Gastroesophageal sphincter (tissue), 4 donors: Measurements from ENCODE around the gene NHEJ1. TPM values are rescaled to one million over a fixed set of nuclear protein-coding genes. Genes with fewer than 3 reads are reported as not detected.

Source experiments
- ATAC-seq: fragments of 150-250 bp; one replicate; pipeline ENCODE4 v1.9.1; 2016; ENCODE audit warnings: mild to moderate bottlenecking, moderate library complexity
- H3K27ac ChIP-seq, 4 donors: fragments of 200-600 bp; sonication (generic) in 3 of 4; 1 replicate in 3 of 4; 2 replicates in 1 of 4; pipeline ENCODE4 v1.5.1; 2016 to 2019
- H3K27me3 ChIP-seq: fragments of 200-600 bp; sonication (generic); one replicate; pipeline ENCODE4 v1.5.1; 2019
- H3K36me3 ChIP-seq, 2 donors: fragments of 200-600 bp; sonication (generic); one replicate each; pipeline ENCODE4 v1.5.1; 2019; ENCODE audit warnings: control low read depth in 1 of 2
- H3K4me1 ChIP-seq, 3 donors: fragments of 200-600 bp; sonication (generic); 1 replicate in 2 of 3; 2 replicates in 1 of 3; pipeline ENCODE4 v1.5.1; 2016 to 2019; ENCODE audit warnings: control low read depth in 2 of 3
- H3K4me3 ChIP-seq, 2 donors: fragments of 200-600 bp; sonication (generic); one replicate each; pipeline ENCODE4 v1.5.1; 2019; ENCODE audit warnings: mild to moderate bottlenecking in 1 of 2, moderate library complexity in 1 of 2
- H3K9me3 ChIP-seq, 3 donors: fragments of 200-600 bp; sonication (generic); one replicate each; pipeline ENCODE4 v1.5.1; 2017 to 2019; ENCODE audit warnings: control low read depth in 2 of 3
- CTCF ChIP-seq, 4 experiments: fragments of 200-600 bp in 2 of 4; fragments of 450-650 bp in 2 of 4; sonication (generic) in 1 of 4; IDR thresholded peaks; one replicate each; pipeline ENCODE4 v1.5.1; 2017 to 2019; ENCODE audit warnings: antibody characterized with exemption in 4 of 4, mild to moderate bottlenecking in 2 of 4, moderate library complexity in 2 of 4
- EP300 ChIP-seq: sonication (generic); formaldehyde crosslinking; IDR thresholded peaks from one replicate; pipeline ENCODE4 v1.6.1; 2017; ENCODE audit warnings: antibody characterized with exemption, mild to moderate bottlenecking
- POLR2A ChIP-seq, 2 donors: fragments of 450-650 bp; IDR thresholded peaks; one replicate each; pipeline ENCODE4 v1.6.1; 2017; ENCODE audit warnings: antibody characterized with exemption in 2 of 2, mild to moderate bottlenecking in 2 of 2, moderate library complexity in 1 of 2
- POLR2AphosphoS5 ChIP-seq: sonication (generic); formaldehyde crosslinking; IDR thresholded peaks from one replicate; pipeline ENCODE4 v1.6.1; 2017; ENCODE audit warnings: antibody characterized with exemption
- WGBS, 2 donors: methylation state at CpG; one replicate each; pipeline ENCODE4 v1.1.5; 2018; ENCODE audit warnings: low coverage in 1 of 2; 5-methylcytosine and 5-hydroxymethylcytosine counted together
- total RNA-seq, 4 donors: library from RNA; depleted of rRNA; stranded (reverse); fragments of >200 nt; gene quantifications; one replicate each; pipeline ENCODE4 v1.1.0, GENCODE V29; 2016

Gene NHEJ1
- total RNA-seq, 4 donors from 2014 or later: 12.8 to 25.5 (median 17.4) TPM

DNA sequence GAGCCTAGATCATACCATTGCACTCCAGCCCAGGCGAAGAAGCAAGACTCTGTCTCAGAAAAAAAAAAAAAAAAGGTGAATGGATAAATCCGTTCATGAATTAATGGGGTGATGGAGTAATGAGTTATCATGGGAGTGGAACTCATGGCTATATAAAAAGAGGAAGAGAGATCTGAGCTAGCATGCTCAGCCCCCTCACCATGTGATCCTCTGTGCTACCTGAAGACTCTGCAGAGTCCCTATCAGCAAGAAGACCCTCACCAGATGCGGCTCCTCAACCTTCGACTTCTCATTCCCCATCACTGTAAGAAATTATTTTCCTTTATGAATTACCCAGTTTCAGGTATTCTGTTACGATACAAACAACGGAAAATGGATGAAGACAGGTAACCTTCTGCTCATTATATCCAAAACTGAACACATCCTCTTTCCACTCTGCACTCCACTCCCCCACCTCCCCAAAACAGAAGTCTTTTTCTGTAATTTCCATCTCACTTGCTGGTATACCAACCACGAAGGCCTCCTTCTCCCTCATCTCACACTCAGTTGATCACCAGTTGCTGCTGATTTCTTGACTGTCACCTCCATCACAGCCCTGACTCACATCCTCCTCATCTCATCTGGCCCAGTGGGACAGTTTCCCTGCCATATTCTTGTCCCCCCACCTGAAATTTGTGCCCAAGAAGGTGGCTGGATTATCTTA is 26.3 kb upstream of the NHEJ1 start:
- TF ChIP-seq POLR2A (IDR thresholded peaks at IDR 0.05) (no peak), POLR2AphosphoS5 (no peak), CTCF (IDR thresholded peaks at IDR 0.05) (no peak), EP300 (no peak)
- 89 to 90% methylated on average over 1 to 7 of the region's 7 CpGs for WGBS, 2 donors
- Histone ChIP-seq H3K27ac (no peak overlapping the region), H3K9me3 (no peaks in the 10 kb centered on the region), H3K36me3 (peaks cover 0 to 42% of the 10 kb centered on the region in 2 donors), H3K27me3 (no peaks in the 10 kb centered on the region), H3K4me3 (no peak overlapping the region), H3K4me1 (no peaks in the 10 kb centered on the region)
- no peak for ATAC-seq

- WGBS, 2 donors: 100% methylated on average over 1 of the region's 2 CpGs; no CpG with 5 or more reads in 1 of the 2 donors
- H3K4me1 ChIP-seq: peaks cover 0 to 20% (median 9%) of the 10 kb centered on the region in 3 donors
- H3K27ac ChIP-seq: no peak overlapping the region
- H3K36me3 ChIP-seq: peaks cover 0 to 67% of the 10 kb centered on the region in 2 donors
- H3K9me3 ChIP-seq: no peaks in the 10 kb centered on the region
- H3K27me3 ChIP-seq: no peaks in the 10 kb centered on the region
- H3K4me3 ChIP-seq: no peak overlapping the region
- ATAC-seq: no peak
- TF ChIP-seq POLR2A (IDR thresholded peaks at IDR 0.05) (no peak), CTCF (IDR thresholded peaks at IDR 0.05) (no peak), POLR2AphosphoS5 (no peak), EP300 (no peak)
Observed at GRCh38 chr2:219184121-219184520, 23.5 kb upstream of the NHEJ1 start.

- no peaks in the 10 kb centered on the region for H3K27me3 ChIP-seq
- no peaks in the 10 kb centered on the region for H3K9me3 ChIP-seq
- ATAC-seq: no peak
- H3K27ac ChIP-seq: no peak overlapping the region
- peaks cover 0 to 67% of the 10 kb centered on the region in 2 donors for H3K36me3 ChIP-seq
- H3K4me3 ChIP-seq: no peak overlapping the region
- peaks cover 0 to 27% (median 15%) of the 10 kb centered on the region in 3 donors for H3K4me1 ChIP-seq
- TF ChIP-seq CTCF (IDR thresholded peaks at IDR 0.05) (no peak), EP300 (no peak), POLR2AphosphoS5 (no peak), POLR2A (IDR thresholded peaks at IDR 0.05) (no peak)
- WGBS, 2 donors: 78 to 97% methylated on average over 3 to 5 of the region's 6 CpGs
Observed at GRCh38 chr2:219183151-219183772, 22.6 kb upstream of the NHEJ1 start.

DNA sequence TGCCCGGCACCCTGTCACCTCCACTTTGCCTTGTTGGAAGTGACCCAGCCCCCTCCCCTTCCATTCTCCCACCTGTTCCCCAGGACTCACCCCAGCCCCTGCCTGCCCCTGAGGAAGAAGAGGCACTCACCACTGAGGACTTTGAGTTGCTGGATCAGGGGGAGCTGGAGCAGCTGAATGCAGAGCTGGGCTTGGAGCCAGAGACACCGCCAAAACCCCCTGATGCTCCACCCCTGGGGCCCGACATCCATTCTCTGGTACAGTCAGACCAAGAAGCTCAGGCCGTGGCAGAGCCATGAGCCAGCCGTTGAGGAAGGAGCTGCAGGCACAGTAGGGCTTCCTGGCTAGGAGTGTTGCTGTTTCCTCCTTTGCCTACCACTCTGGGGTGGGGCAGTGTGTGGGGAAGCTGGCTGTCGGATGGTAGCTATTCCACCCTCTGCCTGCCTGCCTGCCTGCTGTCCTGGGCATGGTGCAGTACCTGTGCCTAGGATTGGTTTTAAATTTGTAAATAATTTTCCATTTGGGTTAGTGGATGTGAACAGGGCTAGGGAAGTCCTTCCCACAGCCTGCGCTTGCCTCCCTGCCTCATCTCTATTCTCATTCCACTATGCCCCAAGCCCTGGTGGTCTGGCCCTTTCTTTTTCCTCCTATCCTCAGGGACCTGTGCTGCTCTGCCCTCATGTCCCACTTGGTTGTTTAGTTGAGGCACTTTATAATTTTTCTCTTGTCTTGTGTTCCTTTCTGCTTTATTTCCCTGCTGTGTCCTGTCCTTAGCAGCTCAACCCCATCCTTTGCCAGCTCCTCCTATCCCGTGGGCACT is 21.9 kb upstream of the NHEJ1 start:
- no peak for ATAC-seq
- Histone ChIP-seq H3K36me3 (peaks cover 0 to 67% of the 10 kb centered on the region in 2 donors), H3K27me3 (no peaks in the 10 kb centered on the region), H3K27ac (no peak overlapping the region), H3K4me1 (peaks cover 0 to 28% (median 15%) of the 10 kb centered on the region in 3 donors), H3K9me3 (no peaks in the 10 kb centered on the region), H3K4me3 (no peak overlapping the region)
- no peak for TF ChIP-seq POLR2AphosphoS5
- TF ChIP-seq POLR2A (IDR thresholded peaks at IDR 0.05): no peak
- no peak for TF ChIP-seq EP300
- TF ChIP-seq CTCF (IDR thresholded peaks at IDR 0.05): no peak
- WGBS, 2 donors: 86 to 100% methylated on average over 1 to 2 of the region's 8 CpGs
